Activated T-helper 1 cell treated with anti-CD3 and anti-CD28 coated beads, Interleukin-2, amount 50 U/mL, for 16 hours (primary cell): ENCODE results near the gene FRMD5.
"Not testable (repeated sequence)": the region's sequence is repeated elsewhere in the genome, so short reads cannot be mapped to it uniquely, and the experiment has no call there.

Source experiments
- DNase-seq, 2 donors: peaks; one replicate each; pipeline ENCODE4 v3.0.0-alpha.2; 2020; ENCODE audit warnings: low read depth in 1 of 2, low spot score in 1 of 2

The FRMD5 gene

GRCh38 chr15:43899928-43900327 lies 295.1 kb downstream of the FRMD5 start:
- DNase-seq: no peak

- DNase-seq: no peak
Measured at GRCh38 chr15:43898891-43899290, 296.2 kb downstream of the FRMD5 start.

- DNase-seq: no peak
Measured at GRCh38 chr15:43896543-43896942, 298.5 kb downstream of the FRMD5 start.

- no peak for DNase-seq
Measured at GRCh38 chr15:43895586-43895985, 299.5 kb downstream of the FRMD5 start.

- no peak for DNase-seq
Measured at GRCh38 chr15:43893956-43894355, 301.1 kb downstream of the FRMD5 start.

GRCh38 chr15:43889042-43889441 lies 306.0 kb downstream of the FRMD5 start:
- no peak for DNase-seq

- DNase-seq: no peak
Measured at GRCh38 chr15:43887901-43888300, 307.2 kb downstream of the FRMD5 start.

- no peak for DNase-seq
Measured at GRCh38 chr15:43886558-43886957, 308.5 kb downstream of the FRMD5 start.

- DNase-seq: no peak
Measured at GRCh38 chr15:43883571-43883970, 311.5 kb downstream of the FRMD5 start.

GRCh38 chr15:43881944-43882343 lies 313.1 kb downstream of the FRMD5 start:
- no peak for DNase-seq

GRCh38 chr15:43881245-43881644 lies 313.8 kb downstream of the FRMD5 start:
- no peak for DNase-seq

- DNase-seq: no peak
Measured at GRCh38 chr15:43880406-43881194, 314.5 kb downstream of the FRMD5 start.

GRCh38 chr15:43879386-43880355 lies 315.4 kb downstream of the FRMD5 start:
- no peak for DNase-seq

- DNase-seq: no peak
Measured at GRCh38 chr15:43878446-43878845, 316.6 kb downstream of the FRMD5 start.

- no peak for DNase-seq
Measured at GRCh38 chr15:43877371-43877770, 317.7 kb downstream of the FRMD5 start.

GRCh38 chr15:43876872-43877271 lies 318.2 kb downstream of the FRMD5 start:
- no peak for DNase-seq

GRCh38 chr15:43873651-43874050 lies 321.4 kb downstream of the FRMD5 start:
- DNase-seq: no peak

GRCh38 chr15:43872416-43873020 lies 322.6 kb downstream of the FRMD5 start:
- DNase-seq: no peak

- DNase-seq: no peak
Measured at GRCh38 chr15:43871835-43872234, 323.2 kb downstream of the FRMD5 start.

- no peak for DNase-seq
Measured at GRCh38 chr15:43868406-43868805, 326.7 kb downstream of the FRMD5 start.

GRCh38 chr15:43867096-43867495 lies 328.0 kb downstream of the FRMD5 start:
- DNase-seq: no peak

GRCh38 chr15:43866636-43867035 lies 328.4 kb downstream of the FRMD5 start:
- DNase-seq: not testable (repeated sequence)
